Measurements from ENCODE around the gene FAM186B. TPM values are rescaled to one million over a fixed set of nuclear protein-coding genes. Genes with fewer than 3 reads are reported as not detected.

FAM186B gene
- total RNA-seq, 1 experiment from 2014 or later: 0.39 TPM

GRCh38 chr12:49558526-49558925 lies 46.9 kb downstream of the FAM186B start:
- CTCF ChIA-PET: interaction anchor here (0.9 to 1.0 kb wide), 2 partner anchors 22 to 274 kb away, joined by 3 read pairs; no protein-coding TSS in a partner anchor
- H3K27me3 Mint-ChIP-seq (ENCODE audit: low read depth): no peaks in the 10 kb centered on the region

GRCh38 chr12:49557917-49558215 lies 47.6 kb downstream of the FAM186B start:
- no peak for DNase-seq (ENCODE audit: low spot score)
- no peaks in the 10 kb centered on the region for H3K9me3 Mint-ChIP-seq
- H3K27me3 Mint-ChIP-seq (ENCODE audit: low read depth): no peaks in the 10 kb centered on the region
- no peak overlapping the region for H3K4me3 Mint-ChIP-seq
- ATAC-seq: peak; percentile 38
- TF ChIP-seq, protein P1, sequence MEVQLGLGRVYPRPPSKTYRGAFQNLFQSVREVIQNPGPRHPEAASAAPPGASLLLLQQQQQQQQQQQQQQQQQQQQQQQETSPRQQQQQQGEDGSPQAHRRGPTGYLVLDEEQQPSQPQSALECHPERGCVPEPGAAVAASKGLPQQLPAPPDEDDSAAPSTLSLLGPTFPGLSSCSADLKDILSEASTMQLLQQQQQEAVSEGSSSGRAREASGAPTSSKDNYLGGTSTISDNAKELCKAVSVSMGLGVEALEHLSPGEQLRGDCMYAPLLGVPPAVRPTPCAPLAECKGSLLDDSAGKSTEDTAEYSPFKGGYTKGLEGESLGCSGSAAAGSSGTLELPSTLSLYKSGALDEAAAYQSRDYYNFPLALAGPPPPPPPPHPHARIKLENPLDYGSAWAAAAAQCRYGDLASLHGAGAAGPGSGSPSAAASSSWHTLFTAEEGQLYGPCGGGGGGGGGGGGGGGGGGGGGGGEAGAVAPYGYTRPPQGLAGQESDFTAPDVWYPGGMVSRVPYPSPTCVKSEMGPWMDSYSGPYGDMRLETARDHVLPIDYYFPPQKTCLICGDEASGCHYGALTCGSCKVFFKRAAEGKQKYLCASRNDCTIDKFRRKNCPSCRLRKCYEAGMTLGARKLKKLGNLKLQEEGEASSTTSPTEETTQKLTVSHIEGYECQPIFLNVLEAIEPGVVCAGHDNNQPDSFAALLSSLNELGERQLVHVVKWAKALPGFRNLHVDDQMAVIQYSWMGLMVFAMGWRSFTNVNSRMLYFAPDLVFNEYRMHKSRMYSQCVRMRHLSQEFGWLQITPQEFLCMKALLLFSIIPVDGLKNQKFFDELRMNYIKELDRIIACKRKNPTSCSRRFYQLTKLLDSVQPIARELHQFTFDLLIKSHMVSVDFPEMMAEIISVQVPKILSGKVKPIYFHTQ (CRISPR knock-in tag; IDR thresholded peaks at IDR 0.05): no peak
- TF ChIP-seq ZBTB21 (CRISPR knock-in tag; IDR thresholded peaks at IDR 0.05; ENCODE audit: borderline replicate concordance) (no peak), ERG (CRISPR knock-in tag; IDR thresholded peaks at IDR 0.05) (no peak), TCF7 (CRISPR knock-in tag; IDR thresholded peaks at IDR 0.05; ENCODE audit: low read depth) (no peak), ZNF671 (CRISPR knock-in tag; IDR thresholded peaks at IDR 0.05) (no peak), GTF2I (CRISPR knock-in tag; conservative IDR thresholded peaks at IDR 0.05) (no peak), USF2 (CRISPR knock-in tag; IDR thresholded peaks at IDR 0.05) (no peak), MXD4 (CRISPR knock-in tag; IDR thresholded peaks at IDR 0.05; ENCODE audit: borderline replicate concordance) (no peak), ZNF232 (CRISPR knock-in tag; IDR thresholded peaks at IDR 0.05) (no peak), CBFB (CRISPR knock-in tag; IDR thresholded peaks at IDR 0.05; ENCODE audit: low read depth) (no peak), IRF2 (CRISPR knock-in tag; IDR thresholded peaks at IDR 0.05; ENCODE audit: borderline replicate concordance, low read depth) (no peak), FOXJ3 (CRISPR knock-in tag; IDR thresholded peaks at IDR 0.05; ENCODE audit: borderline replicate concordance) (no peak), ZNF396 (CRISPR knock-in tag; IDR thresholded peaks at IDR 0.05; ENCODE audit: borderline replicate concordance) (no peak), ZNF416 (CRISPR knock-in tag; IDR thresholded peaks at IDR 0.05) (no peak), ELF4 (CRISPR knock-in tag; IDR thresholded peaks at IDR 0.05; ENCODE audit: low read depth) (no peak), NFE2L1 (CRISPR knock-in tag; IDR thresholded peaks at IDR 0.05) (no peak)
- TF ChIP-seq, protein P2, sequence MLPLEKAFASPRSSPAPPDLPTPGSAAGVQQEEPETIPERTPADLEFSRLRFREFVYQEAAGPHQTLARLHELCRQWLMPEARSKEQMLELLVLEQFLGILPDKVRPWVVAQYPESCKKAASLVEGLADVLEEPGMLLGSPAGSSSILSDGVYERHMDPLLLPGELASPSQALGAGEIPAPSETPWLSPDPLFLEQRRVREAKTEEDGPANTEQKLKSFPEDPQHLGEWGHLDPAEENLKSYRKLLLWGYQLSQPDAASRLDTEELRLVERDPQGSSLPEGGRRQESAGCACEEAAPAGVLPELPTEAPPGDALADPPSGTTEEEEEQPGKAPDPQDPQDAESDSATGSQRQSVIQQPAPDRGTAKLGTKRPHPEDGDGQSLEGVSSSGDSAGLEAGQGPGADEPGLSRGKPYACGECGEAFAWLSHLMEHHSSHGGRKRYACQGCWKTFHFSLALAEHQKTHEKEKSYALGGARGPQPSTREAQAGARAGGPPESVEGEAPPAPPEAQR (CRISPR knock-in tag; IDR thresholded peaks at IDR 0.05): no peak
- TF ChIP-seq, protein P3, sequence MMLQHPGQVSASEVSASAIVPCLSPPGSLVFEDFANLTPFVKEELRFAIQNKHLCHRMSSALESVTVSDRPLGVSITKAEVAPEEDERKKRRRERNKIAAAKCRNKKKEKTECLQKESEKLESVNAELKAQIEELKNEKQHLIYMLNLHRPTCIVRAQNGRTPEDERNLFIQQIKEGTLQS (CRISPR knock-in tag; conservative IDR thresholded peaks at IDR 0.05): no peak
- peaks cover 40% of the 10 kb centered on the region for H3K36me3 Mint-ChIP-seq
- POLR2A ChIA-PET: no interaction called here
- H3K4me1 Mint-ChIP-seq: no peaks in the 10 kb centered on the region
- CTCF ChIA-PET: interaction anchor here (0.9 to 2.0 kb wide), 3 partner anchors 22 to 273 kb away, joined by 3 to 5 read pairs (median 3); partner anchors contain the start of gene SPATS2
- no peak overlapping the region for H3K27ac Mint-ChIP-seq

More at GRCh38 chr12:49558526-49558925, 46.9 kb downstream of the FAM186B start:
- Mint-ChIP-seq H3K4me1 (no peaks in the 10 kb centered on the region), H3K27ac (no peak overlapping the region), H3K9me3 (no peaks in the 10 kb centered on the region), H3K36me3 (peaks cover 41% of the 10 kb centered on the region), H3K4me3 (no peak overlapping the region)
- DNase-seq (ENCODE audit: low spot score) (no peak), ATAC-seq (no peak)
- POLR2A ChIA-PET: no interaction called here
- TF ChIP-seq ATF1 (CRISPR knock-in tag; IDR thresholded peaks at IDR 0.05) (no peak), HMGXB4 (CRISPR knock-in tag; IDR thresholded peaks at IDR 0.05) (no peak), CTCF (IDR thresholded peaks at IDR 0.05) (no peak), OVOL2 (CRISPR knock-in tag; IDR thresholded peaks at IDR 0.05; ENCODE audit: borderline replicate concordance) (no peak)

Measured in WTC11 (cell line).